ENCODE results near the gene SART3.

Gene SART3

GRCh38 chr12:108526482-108527165, 34.3 kb downstream of the SART3 start:
- no peak for TF ChIP-seq POLR2A (IDR thresholded peaks at IDR 0.05; ENCODE audit: low read depth, low read length)
- no peak for TF ChIP-seq TAF1 (IDR thresholded peaks at IDR 0.05; ENCODE audit: borderline replicate concordance, low read depth, low read length)
- TF ChIP-seq POLR2AphosphoS5 (IDR thresholded peaks at IDR 0.05; ENCODE audit: low read depth, low read length), result no peak
- DNase-seq (ENCODE audit: insufficient read length) (no peak), FAIRE-seq (no peak)

GRCh38 chr12:108525681-108526080, 35.3 kb downstream of the SART3 start:
- DNase-seq (ENCODE audit: insufficient read length), result no peak
- FAIRE-seq, result no peak

GRCh38 chr12:108523365-108523764, 37.6 kb downstream of the SART3 start:
- DNase-seq (ENCODE audit: insufficient read length), result no peak
- FAIRE-seq, result no peak
- no peak for TF ChIP-seq TAF1 (IDR thresholded peaks at IDR 0.05; ENCODE audit: borderline replicate concordance, low read depth, low read length)
- no peak for TF ChIP-seq POLR2AphosphoS5 (IDR thresholded peaks at IDR 0.05; ENCODE audit: low read depth, low read length)
- no peak for TF ChIP-seq POLR2A (IDR thresholded peaks at IDR 0.05; ENCODE audit: low read depth, low read length)

More at GRCh38 chr12:108525681-108526080, 35.3 kb downstream of the SART3 start:
- no peak for TF ChIP-seq POLR2AphosphoS5 (IDR thresholded peaks at IDR 0.05; ENCODE audit: low read depth, low read length)
- no peak for TF ChIP-seq POLR2A (IDR thresholded peaks at IDR 0.05; ENCODE audit: low read depth, low read length)
- no peak for TF ChIP-seq TAF1 (IDR thresholded peaks at IDR 0.05; ENCODE audit: borderline replicate concordance, low read depth, low read length)

- peak; percentile 48 for FAIRE-seq
- DNase-seq (ENCODE audit: insufficient read length), result no peak
- TF ChIP-seq POLR2AphosphoS5 (IDR thresholded peaks at IDR 0.05; ENCODE audit: low read depth, low read length) (no peak), POLR2A (IDR thresholded peaks at IDR 0.05; ENCODE audit: low read depth, low read length) (no peak), TAF1 (IDR thresholded peaks at IDR 0.05; ENCODE audit: borderline replicate concordance, low read depth, low read length) (no peak)
Measured at GRCh38 chr12:108519558-108519957, 41.4 kb downstream of the SART3 start.

GRCh38 chr12:108518716-108519496, 42.1 kb downstream of the SART3 start:
- FAIRE-seq (no peak), DNase-seq (ENCODE audit: insufficient read length) (no peak)
- TF ChIP-seq POLR2A (IDR thresholded peaks at IDR 0.05; ENCODE audit: low read depth, low read length), result no peak
- no peak for TF ChIP-seq TAF1 (IDR thresholded peaks at IDR 0.05; ENCODE audit: borderline replicate concordance, low read depth, low read length)
- TF ChIP-seq POLR2AphosphoS5 (IDR thresholded peaks at IDR 0.05; ENCODE audit: low read depth, low read length), result no peak; the same call in 1 of the 2 replicates

- TF ChIP-seq POLR2A (IDR thresholded peaks at IDR 0.05; ENCODE audit: low read depth, low read length) (no peak), POLR2AphosphoS5 (IDR thresholded peaks at IDR 0.05; ENCODE audit: low read depth, low read length) (no peak), TAF1 (IDR thresholded peaks at IDR 0.05; ENCODE audit: borderline replicate concordance, low read depth, low read length) (no peak)
- FAIRE-seq, result no peak
- no peak for DNase-seq (ENCODE audit: insufficient read length)
Measured at GRCh38 chr12:108518101-108518715, 42.8 kb downstream of the SART3 start.

- no peak for TF ChIP-seq POLR2A (IDR thresholded peaks at IDR 0.05; ENCODE audit: low read depth, low read length)
- no peak for FAIRE-seq
- DNase-seq (ENCODE audit: insufficient read length), result no peak
Measured at GRCh38 chr12:108517288-108518100, 43.5 kb downstream of the SART3 start.

- DNase-seq (ENCODE audit: insufficient read length) (no peak), FAIRE-seq (no peak)
- TF ChIP-seq POLR2A (IDR thresholded peaks at IDR 0.05; ENCODE audit: low read depth, low read length) (no peak), TAF1 (IDR thresholded peaks at IDR 0.05; ENCODE audit: borderline replicate concordance, low read depth, low read length) (no peak), POLR2AphosphoS5 (IDR thresholded peaks at IDR 0.05; ENCODE audit: low read depth, low read length) (no peak)
Measured at GRCh38 chr12:108516511-108517275, 44.3 kb downstream of the SART3 start.

- no peak for FAIRE-seq
- DNase-seq (ENCODE audit: insufficient read length), result no peak
- TF ChIP-seq POLR2A (IDR thresholded peaks at IDR 0.05; ENCODE audit: low read depth, low read length) (no peak), POLR2AphosphoS5 (IDR thresholded peaks at IDR 0.05; ENCODE audit: low read depth, low read length) (no peak; the same call in 1 of the 2 replicates), TAF1 (IDR thresholded peaks at IDR 0.05; ENCODE audit: borderline replicate concordance, low read depth, low read length) (no peak)
Measured at GRCh38 chr12:108515916-108516315, 45.1 kb downstream of the SART3 start.

GRCh38 chr12:108514973-108515814, 45.8 kb downstream of the SART3 start, which contains the start of gene FICD:
TSS of gene FICD (plus strand) at chr12:108515277. CDS start at chr12:108516973, 1,696 bp downstream.
- DNase-seq (ENCODE audit: insufficient read length), result peak; percentile 93
- FAIRE-seq, result peak; percentile 95
- TF ChIP-seq POLR2A (IDR thresholded peaks at IDR 0.05; ENCODE audit: low read depth, low read length) (peak; percentile 85), POLR2AphosphoS5 (IDR thresholded peaks at IDR 0.05; ENCODE audit: low read depth, low read length) (peak; percentile 82), TAF1 (IDR thresholded peaks at IDR 0.05; ENCODE audit: borderline replicate concordance, low read depth, low read length) (peak; percentile 49; the same call in 1 of the 2 replicates)

Measured in GM12892 (cell line).